Stimulated activated CD8-positive, alpha-beta memory T cell treated with anti-CD3 and anti-CD28 coated beads, Interleukin-4, amount 100 ng/mL, for 48 hours (primary cell): ENCODE measurements around the gene NCOA4.
A peak's percentile ranks its signal among the peaks of the same experiment; 100 is the strongest.
"Not testable (repeated sequence)": the region's sequence is repeated elsewhere in the genome, so short reads cannot be mapped to it uniquely, and the experiment has no call there.

ENCODE experiments used
- DNase-seq: peaks from one replicate; pipeline ENCODE4 v3.0.0-alpha.2; 2020

NCOA4 gene

GRCh38 chr10:45978554-45978953 is 51.9 kb downstream of the NCOA4 start:
- not testable (repeated sequence) for DNase-seq

GRCh38 chr10:45974041-45974440 is 56.4 kb downstream of the NCOA4 start:
- not testable (repeated sequence) for DNase-seq

GRCh38 chr10:45972813-45973169 is 57.6 kb downstream of the NCOA4 start:
- DNase-seq = not testable (repeated sequence)

GRCh38 chr10:45972106-45972812 is 58.2 kb downstream of the NCOA4 start, which contains the start of gene TIMM23:
Gene TIMM23 (plus strand): TSS chr10:45972489. CDS start chr10:45972625, 136 bp downstream.
- peak; percentile 91 for DNase-seq

- DNase-seq = peak; percentile 27
Measured at GRCh38 chr10:45971742-45972105, 58.7 kb downstream of the NCOA4 start.

GRCh38 chr10:45971019-45971418 is 59.4 kb downstream of the NCOA4 start:
- not testable (repeated sequence) for DNase-seq

GRCh38 chr10:45962686-45963452 is 67.6 kb downstream of the NCOA4 start:
- not testable (repeated sequence) for DNase-seq

GRCh38 chr10:45957928-45958327 is 72.5 kb downstream of the NCOA4 start:
- DNase-seq = not testable (repeated sequence)

GRCh38 chr10:45956634-45957033 is 73.8 kb downstream of the NCOA4 start:
- DNase-seq = not testable (repeated sequence)
